K562 (cell line): ENCODE data around the gene PIK3CB. TPM values are rescaled to one million over a fixed set of nuclear protein-coding genes. Genes with fewer than 3 reads are reported as not detected.

Source experiments
- EGR1 ChIP-seq: fragments of 450-650 bp; conservative IDR thresholded peaks from 2 replicates; pipeline ENCODE4 v1.6.1; 2017; ENCODE audit warnings: mild to moderate bottlenecking
- HDAC3 ChIP-seq: fragments of 450-650 bp; IDR thresholded peaks from 2 replicates; pipeline ENCODE4 v1.6.1; 2018; ENCODE audit warnings: borderline replicate concordance, mild to moderate bottlenecking, moderate library complexity; ENCODE audit not compliant: partially characterized antibody
- HLTF ChIP-seq: fragments of 450-650 bp; IDR thresholded peaks from 2 replicates; pipeline ENCODE4 v1.6.1; 2016
- HMGN3 ChIP-seq: IDR thresholded peaks from 2 replicates; pipeline ENCODE4 v1.6.1; 2011; ENCODE audit warnings: borderline replicate concordance, low read depth, mild to moderate bottlenecking, mixed read lengths, low read length; ENCODE audit not compliant: insufficient read length; ENCODE audit errors: extremely low read depth
- HNRNPL ChIP-seq: fragments of 200-400 bp; formaldehyde crosslinking; IDR thresholded peaks from 2 replicates; pipeline ENCODE4 v1.6.1; 2017; ENCODE audit warnings: low read depth, mild to moderate bottlenecking, low read length
- HOXB6 ChIP-seq: fragments of 250-450 bp; sonication (Bioruptor Pico); IDR thresholded peaks from 2 replicates; pipeline ENCODE4 v1.5.1; 2022; ENCODE audit warnings: mild to moderate bottlenecking, borderline replicate concordance
- KLF13 ChIP-seq: fragments of 450-650 bp; IDR thresholded peaks from 2 replicates; pipeline ENCODE4 v1.6.1; 2016; ENCODE audit warnings: missing genetic modification characterization, low read depth, mild to moderate bottlenecking, missing compliant biosample characterization, moderate library complexity, borderline replicate concordance
- LARP7 ChIP-seq: fragments of 450-650 bp; IDR thresholded peaks from 2 replicates; pipeline ENCODE4 v1.6.1; 2016
- MCM2 ChIP-seq: fragments of 450-650 bp; IDR thresholded peaks from 2 replicates; pipeline ENCODE4 v1.6.1; 2017; ENCODE audit warnings: low read depth, mild to moderate bottlenecking
- MITF ChIP-seq: IDR thresholded peaks from 2 replicates; pipeline ENCODE4 v1.6.1; 2014; ENCODE audit warnings: antibody characterized with exemption
- PYGO2 ChIP-seq: fragments of 450-650 bp; IDR thresholded peaks from 2 replicates; pipeline ENCODE4 v1.6.1; 2016; ENCODE audit warnings: mild to moderate bottlenecking, missing genetic modification characterization, moderate library complexity, missing compliant biosample characterization
- RCOR1 ChIP-seq, 2 experiments: IDR thresholded peaks; 2 replicates each; pipeline ENCODE4 v1.6.1; 2012; ENCODE audit warnings: low read depth in 2 of 2, low read length in 2 of 2, borderline replicate concordance in 1 of 2, improper control_type of control experiment in 1 of 2
- SAP30 ChIP-seq: fragments of 200-600 bp; sonication (generic); IDR thresholded peaks from 2 replicates; pipeline ENCODE4 v1.6.1; 2012; ENCODE audit warnings: borderline replicate concordance, low read depth, mild to moderate bottlenecking, moderate library complexity, low read length, control low read depth, inconsistent platforms; ENCODE audit not compliant: insufficient read depth, poor library complexity, severe bottlenecking
- SNRNP70 ChIP-seq: fragments of 200-400 bp; formaldehyde crosslinking; optimal IDR thresholded peaks from 2 replicates; pipeline ENCODE3; 2017; ENCODE audit warnings: low read depth, low read length
- THAP7 ChIP-seq: fragments of 250-450 bp; sonication (Bioruptor Pico); IDR thresholded peaks from 2 replicates; pipeline ENCODE4 v1.5.0; 2021
- ZHX1 ChIP-seq: fragments of 150-350 bp; conservative IDR thresholded peaks from 2 replicates; pipeline ENCODE4 v1.6.1; 2014; ENCODE audit warnings: low read length
- ZNF586 ChIP-seq: fragments of 450-650 bp; formaldehyde crosslinking; conservative IDR thresholded peaks from 2 replicates; pipeline ENCODE4 v1.4.0; 2020; ENCODE audit warnings: mild to moderate bottlenecking, moderate library complexity
- ZNF778 ChIP-seq: fragments of 450-650 bp; formaldehyde crosslinking; IDR thresholded peaks from 2 replicates; pipeline ENCODE4 v1.4.0; 2020; ENCODE audit warnings: mild to moderate bottlenecking, moderate library complexity
- ZSCAN32 ChIP-seq: fragments of 450-650 bp; formaldehyde crosslinking; IDR thresholded peaks from 2 replicates; pipeline ENCODE4 v1.4.0; 2020; ENCODE audit warnings: mild to moderate bottlenecking, moderate library complexity
- polyA plus RNA-seq, 8 experiments: library from polyadenylated mRNA; depleted of rRNA in 4 of 8; stranded (reverse) in 5 of 8; unstranded in 3 of 8; fragments of >200 nt; fragmentation: Nextera tagmentation in 2 of 8; fragmentation: Illumina TruSeq in 1 of 8; extraction: Ambion mirVana in 2 of 8; extraction: Trizol in 1 of 8; gene quantifications; 2 replicates each; pipeline versions ENCODE4 v1.2.1 to v1.2.3, GENCODE V29; 2011 to 2014; ENCODE audit warnings: inconsistent platforms in 1 of 8, missing spikeins in 1 of 8
- total RNA-seq, 7 experiments: library from RNA; depleted of rRNA in 6 of 7; stranded (reverse); fragments of >200 nt in 6 of 7; fragmentation: Illumina TruSeq in 2 of 7; extraction: Trizol in 2 of 7; gene quantifications; 2 replicates each; pipeline versions ENCODE4 v1.2.1 to v1.2.3, GENCODE V29; 2011 to 2021; ENCODE audit warnings: low replicate concordance in 1 of 7
- TF ChIP-seq, protein P1 (sequence below): fragments of 250-450 bp; sonication (Bioruptor Pico); IDR thresholded peaks from 2 replicates; pipeline ENCODE4 v1.8.0; 2021; ENCODE audit warnings: moderate library complexity, mild to moderate bottlenecking, inconsistent platforms
- TF ChIP-seq, protein P2 (sequence below): fragments of 250-450 bp; sonication (Bioruptor Pico); IDR thresholded peaks from 2 replicates; pipeline ENCODE4 v1.5.0; 2021; ENCODE audit warnings: mild to moderate bottlenecking, borderline replicate concordance

The PIK3CB gene
- total and polyA plus RNA-seq, 9 of the 15 experiments (the other 6 are each of a cell fraction or from before 2014, with no cell fraction given) = 15.3 to 62.6 (median 28.3) TPM

- TF ChIP-seq SAP30 = no peak
- TF ChIP-seq RCOR1 (IDR thresholded peaks at IDR 0.05; ENCODE audit: borderline replicate concordance in 1 of 2, low read depth in 2 of 2, low read length in 2 of 2) = peak in 1 of 2 experiments; percentile 40; a peak in 1 of 4 replicates
- TF ChIP-seq LARP7 = no peak
- no peak for TF ChIP-seq HDAC3
- no peak for TF ChIP-seq PYGO2 (tag)
- no peak for TF ChIP-seq ZNF778
- peak; percentile 54; the same call in 1 of the 2 replicates for TF ChIP-seq HNRNPL
- no peak for TF ChIP-seq MCM2
- no peak for TF ChIP-seq ZHX1
- TF ChIP-seq HLTF = no peak
- TF ChIP-seq ZNF586 (CRISPR knock-in tag) = no peak
- no peak for TF ChIP-seq SNRNP70
- TF ChIP-seq EGR1 = no peak
- TF ChIP-seq ZSCAN32 = no peak
- TF ChIP-seq HOXB6 (CRISPR knock-in tag) = no peak
- no peak for TF ChIP-seq KLF13
- TF ChIP-seq, protein P1, sequence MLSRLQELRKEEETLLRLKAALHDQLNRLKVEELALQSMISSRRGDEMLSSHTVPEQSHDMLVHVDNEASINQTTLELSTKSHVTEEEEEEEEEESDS (CRISPR knock-in tag) = no peak
- TF ChIP-seq, protein P2, sequence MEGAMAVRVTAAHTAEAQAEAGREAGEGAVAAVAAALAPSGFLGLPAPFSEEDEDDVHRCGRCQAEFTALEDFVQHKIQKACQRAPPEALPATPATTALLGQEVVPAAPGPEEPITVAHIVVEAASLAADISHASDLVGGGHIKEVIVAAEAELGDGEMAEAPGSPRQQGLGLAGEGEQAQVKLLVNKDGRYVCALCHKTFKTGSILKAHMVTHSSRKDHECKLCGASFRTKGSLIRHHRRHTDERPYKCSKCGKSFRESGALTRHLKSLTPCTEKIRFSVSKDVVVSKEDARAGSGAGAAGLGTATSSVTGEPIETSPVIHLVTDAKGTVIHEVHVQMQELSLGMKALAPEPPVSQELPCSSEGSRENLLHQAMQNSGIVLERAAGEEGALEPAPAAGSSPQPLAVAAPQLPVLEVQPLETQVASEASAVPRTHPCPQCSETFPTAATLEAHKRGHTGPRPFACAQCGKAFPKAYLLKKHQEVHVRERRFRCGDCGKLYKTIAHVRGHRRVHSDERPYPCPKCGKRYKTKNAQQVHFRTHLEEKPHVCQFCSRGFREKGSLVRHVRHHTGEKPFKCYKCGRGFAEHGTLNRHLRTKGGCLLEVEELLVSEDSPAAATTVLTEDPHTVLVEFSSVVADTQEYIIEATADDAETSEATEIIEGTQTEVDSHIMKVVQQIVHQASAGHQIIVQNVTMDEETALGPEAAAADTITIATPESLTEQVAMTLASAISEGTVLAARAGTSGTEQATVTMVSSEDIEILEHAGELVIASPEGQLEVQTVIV (CRISPR knock-in tag) = no peak
- TF ChIP-seq HMGN3 = peak; percentile 85
- TF ChIP-seq MITF = no peak
- TF ChIP-seq THAP7 = peak; percentile 52; the same call in 1 of the 2 replicates
Measured at GRCh38 chr3:138834596-138835396, at the start of gene PIK3CB (continued).
